ENCODE measurements around the gene PRKCQ.
"Not testable (repeated sequence)": the region's sequence is repeated elsewhere in the genome, so short reads cannot be mapped to it uniquely, and the experiment has no call there.

PRKCQ gene

GRCh38 chr10:6384031-6384430 is 196.0 kb downstream of the PRKCQ start:
- DNase-seq (ENCODE audit: low read depth) = no peak

- no peak for DNase-seq (ENCODE audit: low read depth)
Observed at GRCh38 chr10:6383096-6383812, 196.8 kb downstream of the PRKCQ start.

GRCh38 chr10:6382081-6382480 is 198.0 kb downstream of the PRKCQ start:
- DNase-seq (ENCODE audit: low read depth) = no peak

DNA sequence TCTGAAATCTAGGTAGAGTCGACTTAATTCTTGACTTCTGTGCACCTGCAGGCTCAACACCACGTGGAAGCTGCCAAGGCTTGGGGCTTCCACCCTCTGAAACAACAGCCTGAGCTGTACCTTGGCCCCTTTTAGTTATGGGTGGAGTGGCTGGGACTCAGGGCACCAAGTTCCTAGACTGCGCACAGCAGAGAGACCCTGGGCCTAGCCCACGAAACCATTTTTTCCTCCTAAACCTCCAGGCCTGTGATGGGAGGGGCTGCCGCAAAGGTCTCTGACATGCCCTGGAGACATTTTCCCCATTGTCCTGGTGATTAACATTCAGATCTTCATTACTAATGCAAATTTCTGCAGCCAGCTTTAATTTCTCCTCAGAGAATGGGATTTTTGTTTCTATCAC is 199.6 kb downstream of the PRKCQ start:
- DNase-seq (ENCODE audit: low read depth) = not testable (repeated sequence)

- peak; percentile 32 for DNase-seq (ENCODE audit: low read depth)
Observed at GRCh38 chr10:6379015-6379776, 200.9 kb downstream of the PRKCQ start.
